Thymus (tissue), 11 donors: ENCODE results near the gene TM2D1. TPM values are rescaled to one million over a fixed set of nuclear protein-coding genes. Genes with fewer than 3 reads are reported as not detected.

Experiments
- DNase-seq, 9 donors: peaks; one replicate each; pipeline ENCODE4 v3.0.0-alpha.2; 2013; ENCODE audit warnings: low spot score in 9 of 9, low read depth in 6 of 9, missing footprints in 1 of 9
- H3K27ac ChIP-seq, 2 donors: one replicate each; pipeline ENCODE4 v1.5.1; 2013; ENCODE audit warnings: control low read depth in 1 of 2, low read depth in 1 of 2, low read length in 1 of 2, mild to moderate bottlenecking in 1 of 2, moderate library complexity in 1 of 2
- H3K27me3 ChIP-seq, 2 donors: one replicate each; pipeline ENCODE4 v1.5.1; 2013; ENCODE audit warnings: low read length in 1 of 2; ENCODE audit not compliant: control insufficient read depth in 2 of 2, insufficient read depth in 1 of 2
- H3K36me3 ChIP-seq, 2 donors: one replicate each; pipeline ENCODE4 v1.5.1; 2013; ENCODE audit warnings: low read length in 1 of 2, mild to moderate bottlenecking in 1 of 2, moderate library complexity in 1 of 2; ENCODE audit not compliant: control insufficient read depth in 2 of 2, insufficient read depth in 2 of 2
- H3K4me1 ChIP-seq, 2 donors: one replicate each; pipeline ENCODE4 v1.5.1; 2013; ENCODE audit warnings: low read length in 2 of 2; ENCODE audit not compliant: control insufficient read depth in 2 of 2, insufficient read depth in 2 of 2
- H3K4me3 ChIP-seq, 2 donors: one replicate each; pipeline ENCODE4 v1.5.1; 2013; ENCODE audit warnings: low read length in 2 of 2, control low read depth in 1 of 2, mild to moderate bottlenecking in 1 of 2
- H3K9me3 ChIP-seq, 2 donors: one replicate each; pipeline ENCODE4 v1.5.1; 2013; ENCODE audit warnings: low read length in 1 of 2, mild to moderate bottlenecking in 1 of 2; ENCODE audit not compliant: control insufficient read depth in 2 of 2, insufficient read depth in 1 of 2
- WGBS: extraction: QIAGEN DNeasy Blood & Tissue Kit; methylation state at CpG from one replicate; pipeline ENCODE4 v1.1.7; 2013; 5-methylcytosine and 5-hydroxymethylcytosine counted together
- polyA plus RNA-seq: library from polyadenylated mRNA; stranded (reverse); fragments of 200-250 nt; gene quantifications from one replicate; pipeline ENCODE4 v1.2.3, GENCODE V29; 2013
- total RNA-seq: library from RNA; stranded (reverse); fragments of 120-200 nt; gene quantifications from one replicate; pipeline ENCODE4 v1.2.4, GENCODE V29; 2013
- donor health status: healthy.

TM2D1 gene
- total and polyA plus RNA-seq, 2 donors: 33.6 to 46.0 TPM

GRCh38 chr1:61641578-61642336 is 83.2 kb downstream of the TM2D1 start:
- 5% methylated on average over 23 of the region's 23 CpGs for WGBS
- Histone ChIP-seq H3K36me3 (no peaks in the 10 kb centered on the region), H3K4me3 (peak overlapping the region in 1 of 2 donors; percentile 43), H3K4me1 (peaks cover 3 to 9% of the 10 kb centered on the region in 2 donors), H3K27me3 (peaks cover 0 to 2% of the 10 kb centered on the region in 2 donors), H3K9me3 (no peaks in the 10 kb centered on the region), H3K27ac (peak overlapping the region; percentile 11 to 50)
- DNase-seq: peak in 8 of 9 donors; percentile 18 to 66 (median 35)

- 53% methylated on average over 22 of the region's 22 CpGs for WGBS
- peak in 3 of 9 donors; percentile 6 to 41 (median 14) for DNase-seq
- Histone ChIP-seq H3K27me3 (peaks cover 0 to 2% of the 10 kb centered on the region in 2 donors), H3K4me3 (peak overlapping the region in 1 of 2 donors; percentile 43), H3K27ac (peak overlapping the region; percentile 26 to 50), H3K9me3 (no peaks in the 10 kb centered on the region), H3K4me1 (peaks cover 3 to 9% of the 10 kb centered on the region in 2 donors), H3K36me3 (no peaks in the 10 kb centered on the region)
These were observed 84.1 kb downstream of the TM2D1 start for GRCh38 chr1:61640531-61641530.

- 97% methylated on average over 11 of the region's 11 CpGs for WGBS
- Histone ChIP-seq H3K4me1 (peaks cover 3 to 9% of the 10 kb centered on the region in 2 donors), H3K27me3 (peaks cover 0 to 2% of the 10 kb centered on the region in 2 donors), H3K9me3 (no peaks in the 10 kb centered on the region), H3K4me3 (no peak overlapping the region), H3K27ac (no peak overlapping the region), H3K36me3 (no peaks in the 10 kb centered on the region)
- no peak for DNase-seq
These were observed 85.2 kb downstream of the TM2D1 start for GRCh38 chr1:61639608-61640336.

- Histone ChIP-seq H3K4me3 (no peak overlapping the region), H3K4me1 (peaks cover 3 to 9% of the 10 kb centered on the region in 2 donors), H3K9me3 (no peaks in the 10 kb centered on the region), H3K27me3 (peaks cover 0 to 2% of the 10 kb centered on the region in 2 donors), H3K27ac (peak overlapping the region in 1 of 2 donors; percentile 24), H3K36me3 (no peaks in the 10 kb centered on the region)
- WGBS: 95% methylated on average over 3 of the region's 3 CpGs
- DNase-seq: no peak
These were observed 85.9 kb downstream of the TM2D1 start for GRCh38 chr1:61638911-61639605.

- Histone ChIP-seq H3K27ac (peak overlapping the region in 1 of 2 donors; percentile 24), H3K27me3 (peaks cover 0 to 2% of the 10 kb centered on the region in 2 donors), H3K36me3 (no peaks in the 10 kb centered on the region), H3K9me3 (no peaks in the 10 kb centered on the region), H3K4me3 (no peak overlapping the region), H3K4me1 (peaks cover 3 to 9% of the 10 kb centered on the region in 2 donors)
- 98% methylated on average over 2 of the region's 2 CpGs for WGBS
- no peak for DNase-seq
These were observed 86.6 kb downstream of the TM2D1 start for GRCh38 chr1:61638296-61638695.

GRCh38 chr1:61637470-61637869 is 87.5 kb downstream of the TM2D1 start:
- H3K9me3 ChIP-seq: no peaks in the 10 kb centered on the region
- H3K4me1 ChIP-seq: peaks cover 3 to 9% of the 10 kb centered on the region in 2 donors
- no peaks in the 10 kb centered on the region for H3K36me3 ChIP-seq
- no peak overlapping the region for H3K4me3 ChIP-seq
- H3K27ac ChIP-seq: no peak overlapping the region
- WGBS: 94% methylated on average over 2 of the region's 2 CpGs
- no peak for DNase-seq
- peaks cover 0 to 2% of the 10 kb centered on the region in 2 donors for H3K27me3 ChIP-seq

- H3K36me3 ChIP-seq: no peaks in the 10 kb centered on the region
- no peak overlapping the region for H3K27ac ChIP-seq
- WGBS: 70% methylated on average over 3 of the region's 3 CpGs
- peaks cover 0 to 1% of the 10 kb centered on the region in 2 donors for H3K27me3 ChIP-seq
- DNase-seq: no peak
- H3K4me1 ChIP-seq: peaks cover 3 to 9% of the 10 kb centered on the region in 2 donors
- H3K9me3 ChIP-seq: no peaks in the 10 kb centered on the region
- H3K4me3 ChIP-seq: no peak overlapping the region
These were observed 88.1 kb downstream of the TM2D1 start for GRCh38 chr1:61636814-61637213.

GRCh38 chr1:61636376-61636775 is 88.6 kb downstream of the TM2D1 start:
- WGBS: 33% methylated on average over 4 of the region's 4 CpGs
- no peak for DNase-seq
- H3K4me1 ChIP-seq: peaks cover 1 to 7% of the 10 kb centered on the region in 2 donors
- H3K27me3 ChIP-seq: no peaks in the 10 kb centered on the region
- no peak overlapping the region for H3K4me3 ChIP-seq
- no peaks in the 10 kb centered on the region for H3K9me3 ChIP-seq
- H3K27ac ChIP-seq: no peak overlapping the region
- no peaks in the 10 kb centered on the region for H3K36me3 ChIP-seq
